Loucy (cell line): ENCODE data around the gene VPS52.
"Not testable (repeated sequence)": the region's sequence is repeated elsewhere in the genome, so short reads cannot be mapped to it uniquely, and the experiment has no call there.

Source experiments
- H2AFZ ChIP-seq: fragments of 200-600 bp; sonication (generic); 2 replicates; pipeline ENCODE4 v1.6.0; 2016; ENCODE audit warnings: antibody characterized with exemption, mild to moderate bottlenecking, low read length, moderate library complexity
- H3F3A ChIP-seq: fragments of 200-600 bp; 2 replicates; pipeline ENCODE4 v1.6.0; 2016; ENCODE audit warnings: antibody characterized with exemption, low read depth, mild to moderate bottlenecking
- H3K27me3 ChIP-seq: fragments of 200-600 bp; sonication (generic); 2 replicates; pipeline ENCODE4 v1.6.1; 2014; ENCODE audit warnings: low read length, mild to moderate bottlenecking; ENCODE audit not compliant: insufficient read depth, poor library complexity, severe bottlenecking
- H3K36me3 ChIP-seq: fragments of 200-600 bp; sonication (generic); 2 replicates; pipeline ENCODE4 v1.6.1; 2016; ENCODE audit warnings: low read length; ENCODE audit not compliant: insufficient read depth
- H3K4me1 ChIP-seq: fragments of 200-600 bp; sonication (generic); 2 replicates; pipeline ENCODE4 v1.5.1; 2014; ENCODE audit warnings: low read length, mild to moderate bottlenecking; ENCODE audit not compliant: insufficient read depth, poor library complexity, severe bottlenecking
- H3K4me2 ChIP-seq: fragments of 200-600 bp; sonication (generic); 2 replicates; pipeline ENCODE4 v1.6.0; 2014; ENCODE audit warnings: antibody characterized with exemption, low read length, low read depth, mild to moderate bottlenecking; ENCODE audit not compliant: poor library complexity, severe bottlenecking
- H3K4me3 ChIP-seq: fragments of 200-600 bp; sonication (generic); 2 replicates; pipeline ENCODE4 v1.5.1; 2014; ENCODE audit warnings: low read length, mild to moderate bottlenecking, mixed read lengths; ENCODE audit not compliant: poor library complexity, severe bottlenecking
- H3K79me2 ChIP-seq: fragments of 200-600 bp; sonication (generic); 2 replicates; pipeline ENCODE4 v1.6.1; 2014; ENCODE audit warnings: low read length; ENCODE audit not compliant: insufficient read depth
- H3K9ac ChIP-seq: fragments of 200-600 bp; sonication (generic); 2 replicates; pipeline ENCODE4 v1.6.0; 2014; ENCODE audit warnings: mild to moderate bottlenecking, low read depth, low read length, moderate library complexity; ENCODE audit not compliant: poor library complexity, severe bottlenecking
- H3K9me2 ChIP-seq: fragments of 200-600 bp; sonication (generic); replicated peaks from 2 replicates; pipeline ENCODE4 v1.6.1; 2016; ENCODE audit warnings: low read depth, low read length, mixed read lengths
- H3K9me3 ChIP-seq: fragments of 200-600 bp; sonication (generic); 2 replicates; pipeline ENCODE4 v1.6.1; 2014; ENCODE audit warnings: mild to moderate bottlenecking, antibody characterized with exemption, low read length, low read depth; ENCODE audit not compliant: insufficient read depth
- H4K20me1 ChIP-seq: fragments of 200-600 bp; sonication (generic); 2 replicates; pipeline ENCODE4 v1.6.0; 2014; ENCODE audit warnings: antibody characterized with exemption, low read length, mild to moderate bottlenecking; ENCODE audit not compliant: insufficient read depth, poor library complexity, severe bottlenecking
- EZH2phosphoT487 ChIP-seq: fragments of 200-600 bp; IDR thresholded peaks from 2 replicates; pipeline ENCODE4 v1.6.1; 2018; ENCODE audit warnings: antibody characterized with exemption, mild to moderate bottlenecking, moderate library complexity, borderline replicate concordance
- TF ChIP-seq, protein P1 (sequence below): fragments of 200-600 bp; sonication (generic); conservative IDR thresholded peaks from 2 replicates; pipeline ENCODE4 v1.5.1; 2014; ENCODE audit warnings: mild to moderate bottlenecking, antibody characterized with exemption, low read length

The VPS52 gene

DNA sequence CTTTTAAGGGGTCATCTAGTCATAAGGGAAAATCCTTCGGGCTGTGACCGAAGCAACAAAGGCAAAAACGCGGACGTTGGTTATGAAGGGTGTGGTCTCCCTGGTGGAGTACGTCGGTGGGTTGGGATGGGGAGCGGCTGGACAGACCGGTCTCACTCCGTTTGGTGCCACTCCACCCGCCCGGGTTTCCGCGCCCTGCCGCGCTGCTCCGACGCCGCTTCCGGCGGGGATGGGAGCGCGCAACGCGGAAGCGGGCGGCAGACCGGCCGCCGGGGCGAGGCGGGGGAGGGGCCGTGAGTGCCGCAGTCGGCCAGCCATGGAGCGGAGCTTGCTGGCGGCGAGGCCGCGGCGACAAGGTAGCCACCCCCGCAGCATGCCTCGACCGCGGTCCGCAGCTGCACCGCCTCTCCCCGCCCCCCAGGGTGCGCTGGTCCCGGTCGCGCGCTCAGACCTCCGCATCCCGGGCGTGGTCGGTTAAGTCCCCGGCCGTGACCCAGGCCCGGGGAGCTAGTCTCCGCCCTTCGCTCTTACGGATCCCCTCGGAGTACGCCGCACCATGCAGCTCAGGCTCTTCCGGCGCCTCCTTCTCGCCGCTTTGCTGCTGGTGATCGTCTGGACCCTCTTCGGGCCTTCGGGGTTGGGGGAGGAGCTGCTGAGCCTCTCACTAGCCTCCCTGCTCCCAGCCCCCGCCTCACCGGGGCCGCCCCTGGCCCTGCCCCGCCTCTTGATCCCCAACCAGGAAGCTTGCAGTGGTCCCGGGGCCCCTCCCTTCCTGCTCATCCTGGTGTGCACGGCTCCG, 5.4 kb upstream of the VPS52 start, which contains the start of gene B3GALT4:
TSS of gene B3GALT4 (plus strand) at position 260 of the 799 bp plus-strand sequence. CDS start at position 557, 297 bp downstream.
- H3K4me2 ChIP-seq = peak within 1 kb of the TSS; percentile 99
- H3K9me2 ChIP-seq = no peaks in the 10 kb centered on the region
- peaks cover 34% of the 10 kb centered on the region for H3K4me1 ChIP-seq
- peaks cover 47% of the 10 kb centered on the region for H4K20me1 ChIP-seq
- peaks cover 44% of the 10 kb centered on the region for H3K36me3 ChIP-seq
- no peaks in the 10 kb centered on the region for H3K9me3 ChIP-seq
- peaks cover 3% of the 10 kb centered on the region for H3K27me3 ChIP-seq
- H3K79me2 ChIP-seq = peaks cover 47% of the 10 kb centered on the region
- H3K4me3 ChIP-seq = peak within 1 kb of the TSS; percentile 95
- peaks cover 10% of the 10 kb centered on the region; the same call in 1 of the 2 replicates for H3F3A ChIP-seq
- TF ChIP-seq EZH2phosphoT487 = no peak
- TF ChIP-seq, protein P1, sequence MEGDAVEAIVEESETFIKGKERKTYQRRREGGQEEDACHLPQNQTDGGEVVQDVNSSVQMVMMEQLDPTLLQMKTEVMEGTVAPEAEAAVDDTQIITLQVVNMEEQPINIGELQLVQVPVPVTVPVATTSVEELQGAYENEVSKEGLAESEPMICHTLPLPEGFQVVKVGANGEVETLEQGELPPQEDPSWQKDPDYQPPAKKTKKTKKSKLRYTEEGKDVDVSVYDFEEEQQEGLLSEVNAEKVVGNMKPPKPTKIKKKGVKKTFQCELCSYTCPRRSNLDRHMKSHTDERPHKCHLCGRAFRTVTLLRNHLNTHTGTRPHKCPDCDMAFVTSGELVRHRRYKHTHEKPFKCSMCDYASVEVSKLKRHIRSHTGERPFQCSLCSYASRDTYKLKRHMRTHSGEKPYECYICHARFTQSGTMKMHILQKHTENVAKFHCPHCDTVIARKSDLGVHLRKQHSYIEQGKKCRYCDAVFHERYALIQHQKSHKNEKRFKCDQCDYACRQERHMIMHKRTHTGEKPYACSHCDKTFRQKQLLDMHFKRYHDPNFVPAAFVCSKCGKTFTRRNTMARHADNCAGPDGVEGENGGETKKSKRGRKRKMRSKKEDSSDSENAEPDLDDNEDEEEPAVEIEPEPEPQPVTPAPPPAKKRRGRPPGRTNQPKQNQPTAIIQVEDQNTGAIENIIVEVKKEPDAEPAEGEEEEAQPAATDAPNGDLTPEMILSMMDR = peak; percentile 30; the same call in 1 of the 2 replicates
- H3K9ac ChIP-seq = peak within 1 kb of the TSS; percentile 94
- no peak within 1 kb of the TSS for H2AFZ ChIP-seq

DNA sequence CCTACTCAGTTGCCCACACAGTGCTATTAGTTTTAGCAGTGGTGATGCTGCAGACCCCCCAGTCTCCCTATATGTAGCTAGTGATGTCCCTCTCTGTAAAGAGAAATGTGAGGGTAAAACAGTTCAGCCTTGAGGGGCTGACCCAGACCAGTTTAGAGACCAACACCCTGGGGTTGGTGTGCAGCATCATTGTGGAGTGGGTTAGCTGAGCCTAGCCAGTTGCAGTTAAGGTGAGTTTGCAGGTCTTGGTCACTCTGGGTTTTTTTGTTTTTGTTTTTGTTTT, 4.8 kb upstream of the VPS52 start:
- peaks cover 34% of the 10 kb centered on the region for H3K4me1 ChIP-seq
- peaks cover 10% of the 10 kb centered on the region; the same call in 1 of the 2 replicates for H3F3A ChIP-seq
- TF ChIP-seq, protein P1 = no peak
- no peak for TF ChIP-seq EZH2phosphoT487
- peak overlapping the region; percentile 99 for H3K4me2 ChIP-seq
- peaks cover 6% of the 10 kb centered on the region for H3K27me3 ChIP-seq
- H3K79me2 ChIP-seq = peaks cover 49% of the 10 kb centered on the region
- H3K9me2 ChIP-seq = no peaks in the 10 kb centered on the region
- H4K20me1 ChIP-seq = peaks cover 47% of the 10 kb centered on the region
- H3K9ac ChIP-seq = peak overlapping the region; percentile 62
- H3K9me3 ChIP-seq = no peaks in the 10 kb centered on the region
- H2AFZ ChIP-seq = no peak overlapping the region
- peaks cover 44% of the 10 kb centered on the region for H3K36me3 ChIP-seq
- H3K4me3 ChIP-seq = peak overlapping the region; percentile 95

DNA sequence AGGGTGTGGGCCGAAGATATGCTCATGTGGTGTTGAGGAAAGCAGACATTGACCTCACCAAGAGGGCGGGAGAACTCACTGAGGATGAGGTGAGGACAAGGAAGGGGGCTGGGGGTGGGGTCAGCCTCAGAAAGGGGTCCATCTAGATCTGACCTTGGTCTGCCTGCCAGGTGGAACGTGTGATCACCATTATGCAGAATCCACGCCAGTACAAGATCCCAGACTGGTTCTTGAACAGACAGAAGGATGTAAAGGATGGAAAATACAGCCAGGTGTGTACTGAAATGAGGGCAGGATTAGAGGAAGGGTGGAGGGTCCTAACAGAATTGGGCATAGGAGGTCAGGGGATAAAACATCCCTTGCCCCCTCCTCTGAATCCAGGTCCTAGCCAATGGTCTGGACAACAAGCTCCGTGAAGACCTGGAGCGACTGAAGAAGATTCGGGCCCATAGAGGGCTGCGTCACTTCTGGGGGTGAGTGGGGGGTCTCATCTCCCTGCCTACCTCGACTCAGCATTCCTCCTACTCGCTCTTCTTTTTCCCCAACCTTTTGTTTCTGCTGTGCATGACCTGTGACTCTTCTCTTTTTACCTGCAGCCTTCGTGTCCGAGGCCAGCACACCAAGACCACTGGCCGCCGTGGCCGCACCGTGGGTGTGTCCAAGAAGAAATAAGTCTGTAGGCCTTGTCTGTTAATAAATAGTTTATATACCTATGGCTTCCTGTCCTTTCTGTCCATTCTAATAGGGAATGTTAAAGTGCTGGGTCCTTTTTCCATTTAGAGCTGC, 4.3 kb upstream of the VPS52 start:
- H3K4me1 ChIP-seq = peaks cover 35% of the 10 kb centered on the region
- H3K27me3 ChIP-seq, H3F3A ChIP-seq, H2AFZ ChIP-seq, H3K9me3 ChIP-seq, H3K9me2 ChIP-seq: not testable (repeated sequence)
- H3K79me2 ChIP-seq = peaks cover 53% of the 10 kb centered on the region
- H3K36me3 ChIP-seq = peaks cover 44% of the 10 kb centered on the region
- H3K9ac ChIP-seq = peak overlapping the region; percentile 94
- peak overlapping the region; percentile 95 for H3K4me3 ChIP-seq
- H3K4me2 ChIP-seq = peak overlapping the region; percentile 99
- peaks cover 47% of the 10 kb centered on the region for H4K20me1 ChIP-seq
